Activated T-cell treated with anti-CD3 and anti-CD28 coated beads, Interleukin-2, amount 50 U/mL, for 72 hours (primary cell): ENCODE measurements around the gene RC3H1. TPM values are rescaled to one million over a fixed set of nuclear protein-coding genes. Genes with fewer than 3 reads are reported as not detected.

Experiments used
- ATAC-seq, 2 donors: fragments of 150-1000 bp; cut with Tn5 transposase; replicated peaks in 1 of 2; 2 replicates each; pipeline ENCODE4 v1.10.0; 2021; ENCODE audit warnings: moderate library complexity in 2 of 2, mild to moderate bottlenecking in 1 of 2
- DNase-seq, 2 donors: peaks; one replicate each; pipeline ENCODE4 v3.0.0; 2021 to 2022; ENCODE audit warnings: mixed read lengths in 1 of 2
- H3K27ac Mint-ChIP-seq: one replicate; pipeline ENCODE4 v1.8.0; 2022; ENCODE audit warnings: mild to moderate bottlenecking, moderate library complexity, mixed read lengths
- H3K27me3 Mint-ChIP-seq: one replicate; pipeline ENCODE4 v1.8.0; 2022; ENCODE audit warnings: low read depth, mixed read lengths
- H3K36me3 Mint-ChIP-seq, 2 donors: one replicate each; pipeline ENCODE4 v1.8.0; 2022; ENCODE audit warnings: mixed read lengths in 2 of 2, mild to moderate bottlenecking in 1 of 2; ENCODE audit not compliant: insufficient read depth in 2 of 2
- H3K4me1 Mint-ChIP-seq: one replicate; pipeline ENCODE4 v1.8.0; 2022; ENCODE audit warnings: low read depth, mixed read lengths
- H3K4me3 Mint-ChIP-seq, 2 donors: one replicate each; pipeline ENCODE4 v1.8.0; 2022; ENCODE audit warnings: mild to moderate bottlenecking in 2 of 2, mixed read lengths in 2 of 2, moderate library complexity in 2 of 2
- H3K9me3 Mint-ChIP-seq, 2 donors: one replicate each; pipeline ENCODE4 v1.8.0; 2022; ENCODE audit warnings: mixed read lengths in 2 of 2
- total RNA-seq, 2 donors: library from RNA; stranded (reverse); gene quantifications; one replicate each; pipeline ENCODE4 v1.2.3, GENCODE V29; 2022

RC3H1 gene
- total RNA-seq, 2 donors from 2014 or later: 28.1 to 33.5 TPM

- DNase-seq (no peak), ATAC-seq (no peak)
- Mint-ChIP-seq H3K4me1 (no peaks in the 10 kb centered on the region), H3K27ac (no peak within 1 kb of the TSS), H3K4me3 (no peak within 1 kb of the TSS), H3K27me3 (no peaks in the 10 kb centered on the region), H3K9me3 (no peaks in the 10 kb centered on the region), H3K36me3 (no peaks in the 10 kb centered on the region)
Observed at GRCh38 chr1:173917149-173917548, 105.0 kb downstream of the RC3H1 start, which contains the start of gene SERPINC1. Gene SERPINC1 (minus strand): TSS chr1:173917327. CDS start chr1:173917259, 68 bp downstream.

- no peak for DNase-seq
Observed at GRCh38 chr1:173916667-173917066, 105.5 kb downstream of the RC3H1 start.

GRCh38 chr1:173915596-173915995, 106.6 kb downstream of the RC3H1 start:
- Mint-ChIP-seq H3K4me1 (no peaks in the 10 kb centered on the region), H3K9me3 (no peaks in the 10 kb centered on the region), H3K36me3 (no peaks in the 10 kb centered on the region), H3K27ac (no peak overlapping the region), H3K4me3 (no peak overlapping the region), H3K27me3 (no peaks in the 10 kb centered on the region)
- ATAC-seq: no peak
- no peak for DNase-seq

More at GRCh38 chr1:173916667-173917066, 105.5 kb downstream of the RC3H1 start:
- Mint-ChIP-seq H3K36me3 (no peaks in the 10 kb centered on the region), H3K4me1 (no peaks in the 10 kb centered on the region), H3K27me3 (no peaks in the 10 kb centered on the region), H3K9me3 (no peaks in the 10 kb centered on the region), H3K27ac (no peak overlapping the region), H3K4me3 (no peak overlapping the region)
- ATAC-seq: no peak

- no peak overlapping the region for H3K27ac Mint-ChIP-seq
- no peaks in the 10 kb centered on the region for H3K9me3 Mint-ChIP-seq
- H3K4me3 Mint-ChIP-seq: no peak overlapping the region
- H3K27me3 Mint-ChIP-seq: no peaks in the 10 kb centered on the region
- DNase-seq (peak; percentile 8 to 24), ATAC-seq (no peak)
- no peaks in the 10 kb centered on the region for H3K4me1 Mint-ChIP-seq
- no peaks in the 10 kb centered on the region for H3K36me3 Mint-ChIP-seq
Observed at GRCh38 chr1:173914366-173914871, 107.7 kb downstream of the RC3H1 start.

GRCh38 chr1:173913111-173913510, 109.0 kb downstream of the RC3H1 start:
- ATAC-seq (no peak), DNase-seq (no peak)
- Mint-ChIP-seq H3K36me3 (no peaks in the 10 kb centered on the region), H3K27ac (no peak overlapping the region), H3K4me3 (no peak overlapping the region), H3K4me1 (no peaks in the 10 kb centered on the region), H3K27me3 (no peaks in the 10 kb centered on the region), H3K9me3 (no peaks in the 10 kb centered on the region)

- Mint-ChIP-seq H3K36me3 (peaks cover 2% of the 10 kb centered on the region in 2 donors), H3K27ac (no peak overlapping the region), H3K27me3 (no peaks in the 10 kb centered on the region), H3K9me3 (peaks cover 0 to 1% of the 10 kb centered on the region in 2 donors), H3K4me1 (peaks cover 10% of the 10 kb centered on the region), H3K4me3 (no peak overlapping the region)
- DNase-seq: no peak
- no peak for ATAC-seq
Observed at GRCh38 chr1:173903827-173904531, 118.2 kb downstream of the RC3H1 start.

- H3K4me3 Mint-ChIP-seq: no peak overlapping the region
- H3K27ac Mint-ChIP-seq: no peak overlapping the region
- H3K9me3 Mint-ChIP-seq: peaks cover 0 to 1% of the 10 kb centered on the region in 2 donors
- DNase-seq: no peak
- H3K27me3 Mint-ChIP-seq: no peaks in the 10 kb centered on the region
- H3K4me1 Mint-ChIP-seq: peaks cover 10% of the 10 kb centered on the region
- ATAC-seq: no peak
- H3K36me3 Mint-ChIP-seq: peaks cover 1 to 2% of the 10 kb centered on the region in 2 donors
Observed at GRCh38 chr1:173900992-173901391, 121.2 kb downstream of the RC3H1 start.

- H3K27ac Mint-ChIP-seq: no peak overlapping the region
- H3K4me3 Mint-ChIP-seq: no peak overlapping the region
- H3K27me3 Mint-ChIP-seq: no peaks in the 10 kb centered on the region
- ATAC-seq (no peak), DNase-seq (no peak)
- no peaks in the 10 kb centered on the region for H3K9me3 Mint-ChIP-seq
- peaks cover 10% of the 10 kb centered on the region for H3K4me1 Mint-ChIP-seq
- H3K36me3 Mint-ChIP-seq: no peaks in the 10 kb centered on the region
Observed at GRCh38 chr1:173900427-173900826, 121.7 kb downstream of the RC3H1 start.

GRCh38 chr1:173894189-173894588, 128.0 kb downstream of the RC3H1 start:
- Mint-ChIP-seq H3K27me3 (no peaks in the 10 kb centered on the region), H3K9me3 (no peaks in the 10 kb centered on the region), H3K4me1 (no peaks in the 10 kb centered on the region), H3K4me3 (no peak overlapping the region), H3K27ac (no peak overlapping the region), H3K36me3 (no peaks in the 10 kb centered on the region)
- ATAC-seq: no peak
- DNase-seq: no peak

GRCh38 chr1:173893611-173894010, 128.5 kb downstream of the RC3H1 start:
- Mint-ChIP-seq H3K27me3 (no peaks in the 10 kb centered on the region), H3K36me3 (no peaks in the 10 kb centered on the region)
- no peak for DNase-seq

GRCh38 chr1:173889885-173890284, 132.3 kb downstream of the RC3H1 start:
- Mint-ChIP-seq H3K36me3 (peaks cover 4 to 6% of the 10 kb centered on the region in 2 donors), H3K27me3 (no peaks in the 10 kb centered on the region), H3K27ac (no peak overlapping the region), H3K4me1 (peaks cover 24% of the 10 kb centered on the region), H3K4me3 (no peak overlapping the region), H3K9me3 (no peaks in the 10 kb centered on the region)
- DNase-seq (no peak), ATAC-seq (no peak)

More at GRCh38 chr1:173893611-173894010, 128.5 kb downstream of the RC3H1 start:
- no peak overlapping the region for H3K4me3 Mint-ChIP-seq
- ATAC-seq: no peak
- H3K27ac Mint-ChIP-seq: no peak overlapping the region
- no peaks in the 10 kb centered on the region for H3K4me1 Mint-ChIP-seq
- H3K9me3 Mint-ChIP-seq: no peaks in the 10 kb centered on the region

GRCh38 chr1:173888749-173889148, 133.4 kb downstream of the RC3H1 start:
- Mint-ChIP-seq H3K27ac (no peak overlapping the region), H3K4me3 (no peak overlapping the region), H3K36me3 (peaks cover 4 to 6% of the 10 kb centered on the region in 2 donors), H3K27me3 (no peaks in the 10 kb centered on the region), H3K9me3 (no peaks in the 10 kb centered on the region), H3K4me1 (peaks cover 24% of the 10 kb centered on the region)
- no peak for DNase-seq
- ATAC-seq: no peak

GRCh38 chr1:173887627-173888026, 134.5 kb downstream of the RC3H1 start:
- peaks cover 4 to 6% of the 10 kb centered on the region in 2 donors for H3K36me3 Mint-ChIP-seq
- H3K4me3 Mint-ChIP-seq: peak overlapping the region; percentile 0 to 13
- peak; percentile 90 to 96 for ATAC-seq
- H3K27me3 Mint-ChIP-seq: no peaks in the 10 kb centered on the region
- no peaks in the 10 kb centered on the region for H3K9me3 Mint-ChIP-seq
- no peak overlapping the region for H3K27ac Mint-ChIP-seq
- peaks cover 24% of the 10 kb centered on the region for H3K4me1 Mint-ChIP-seq
- no peak for DNase-seq
